H1 (cell line): ENCODE data around the gene ENKUR. TPM values are rescaled to one million over a fixed set of nuclear protein-coding genes. Genes with fewer than 3 reads are reported as not detected.

ENCODE experiments used
- BACH1 ChIP-seq: IDR thresholded peaks from 2 replicates; pipeline ENCODE4 v1.6.1; 2012; ENCODE audit warnings: low read length, improper control_type of control experiment
- CREB1 ChIP-seq: IDR thresholded peaks from 2 replicates; pipeline ENCODE4 v1.6.1; 2012; ENCODE audit warnings: inconsistent platforms
- CTBP2 ChIP-seq: IDR thresholded peaks from 2 replicates; pipeline ENCODE4 v1.7.0; 2011; ENCODE audit warnings: borderline replicate concordance, mild to moderate bottlenecking, moderate library complexity, mixed read lengths, low read length; ENCODE audit not compliant: insufficient read depth, insufficient read length
- EGR1 ChIP-seq: IDR thresholded peaks from 2 replicates; pipeline ENCODE4 v1.6.1; 2011; ENCODE audit warnings: low read depth, low read length, borderline replicate concordance
- HDAC2 ChIP-seq, 2 experiments: fragments of 300-600 bp in 1 of 2; sonication (generic) in 1 of 2; IDR thresholded peaks; 2 replicates each; pipeline ENCODE4 v1.6.1; 2011 to 2012; ENCODE audit warnings: low read depth in 2 of 2, low read length in 2 of 2, mild to moderate bottlenecking in 2 of 2, moderate library complexity in 2 of 2, borderline replicate concordance in 1 of 2, inconsistent platforms in 1 of 2
- MAX ChIP-seq: IDR thresholded peaks from 2 replicates; pipeline ENCODE4 v1.6.1; 2012; ENCODE audit warnings: inconsistent platforms
- NANOG ChIP-seq: IDR thresholded peaks from 2 replicates; pipeline ENCODE4 v1.6.1; 2011; ENCODE audit warnings: low read length, low read depth, mild to moderate bottlenecking, inconsistent platforms; ENCODE audit not compliant: insufficient read depth, poor library complexity, severe bottlenecking
- PHF8 ChIP-seq: fragments of 200-600 bp; sonication (generic); conservative IDR thresholded peaks from 2 replicates; pipeline ENCODE4 v1.7.1; 2012; ENCODE audit warnings: low read depth, mild to moderate bottlenecking, inconsistent platforms, low read length, moderate library complexity
- POLR2A ChIP-seq, 2 experiments: IDR thresholded peaks; 1 replicate in 1 of 2; 2 replicates in 1 of 2; pipeline ENCODE4 v1.6.1; 2011; ENCODE audit warnings: low read depth in 2 of 2, low read length in 2 of 2, mild to moderate bottlenecking in 2 of 2; ENCODE audit errors: control extremely low read depth in 1 of 2
- RBBP5 ChIP-seq: IDR thresholded peaks from 2 replicates; pipeline ENCODE4 v1.7.1; 2012; ENCODE audit warnings: low read depth, mild to moderate bottlenecking, inconsistent platforms, low read length, moderate library complexity, borderline replicate concordance
- RNF2 ChIP-seq: fragments of 200-900, 300-1000 bp; sonication (generic); IDR thresholded peaks from 2 replicates; pipeline ENCODE4 v1.7.1; 2016; ENCODE audit warnings: borderline replicate concordance, low read depth, mild to moderate bottlenecking, antibody characterized with exemption, low read length; ENCODE audit not compliant: poor library complexity, severe bottlenecking; ENCODE audit errors: missing control alignments
- SAP30 ChIP-seq: fragments of 300-600 bp; sonication (generic); IDR thresholded peaks from 2 replicates; pipeline ENCODE4 v1.7.1; 2012; ENCODE audit warnings: low read length, moderate library complexity, mild to moderate bottlenecking, inconsistent platforms; ENCODE audit not compliant: insufficient read depth, insufficient replicate concordance
- SP4 ChIP-seq: IDR thresholded peaks from 2 replicates; pipeline ENCODE4 v1.6.1; 2012; ENCODE audit warnings: low read length, inconsistent platforms
- TAF1 ChIP-seq: IDR thresholded peaks from 2 replicates; pipeline ENCODE4 v1.6.1; 2011; ENCODE audit warnings: mild to moderate bottlenecking, low read depth, low read length
- TAF7 ChIP-seq: optimal IDR thresholded peaks from 2 replicates; pipeline ENCODE3; 2011; ENCODE audit warnings: low read depth, mild to moderate bottlenecking, inconsistent platforms, low read length, moderate library complexity, borderline replicate concordance
- TBP ChIP-seq: IDR thresholded peaks from 2 replicates; pipeline ENCODE4 v1.6.1; 2011; ENCODE audit warnings: low read depth, low read length, improper control_type of control experiment
- TCF12 ChIP-seq: IDR thresholded peaks from 2 replicates; pipeline ENCODE4 v1.6.1; 2011; ENCODE audit warnings: low read depth, mild to moderate bottlenecking, low read length
- TEAD4 ChIP-seq: IDR thresholded peaks from 2 replicates; pipeline ENCODE4 v1.6.1; 2012; ENCODE audit warnings: low read depth, low read length, inconsistent platforms, mixed read lengths
- USF2 ChIP-seq: IDR thresholded peaks from 2 replicates; pipeline ENCODE4 v1.6.1; 2011; ENCODE audit warnings: low read length, improper control_type of control experiment
- ZNF274 ChIP-seq: IDR thresholded peaks from 2 replicates; pipeline ENCODE4 v1.7.0; 2012; ENCODE audit warnings: low read length, borderline replicate concordance; ENCODE audit errors: extremely low read depth
- polyA plus RNA-seq, 7 experiments: library from polyadenylated mRNA; depleted of rRNA in 3 of 7; stranded (reverse) in 5 of 7; unstranded in 2 of 7; fragments of >200 nt in 5 of 7; fragments of 200-250 nt in 2 of 7; gene quantifications; 1 replicate in 5 of 7; 2 replicates in 1 of 7; 4 replicates in 1 of 7; pipeline versions ENCODE4 v1.2.1 to v1.2.3, GENCODE V29; 2011 to 2013; ENCODE audit warnings: missing spikeins in 2 of 7, mixed read lengths in 2 of 7
- total RNA-seq: library from RNA; stranded (reverse); fragmentation: NEBNext Ultra II Directional; extraction: Animal tissue kit (Norgen Biotek cat#: 25700); gene quantifications from 2 replicates; pipeline ENCODE4 v1.2.1, GENCODE V29; 2021
- TF ChIP-seq, protein P1 (sequence below): IDR thresholded peaks from 2 replicates; pipeline ENCODE4 v1.6.1; 2012; ENCODE audit warnings: inconsistent platforms

The ENKUR gene
- total and polyA plus RNA-seq, 2 of the 8 experiments (the other 6 are each of a cell fraction or from before 2014, with no cell fraction given), result not detected

DNA sequence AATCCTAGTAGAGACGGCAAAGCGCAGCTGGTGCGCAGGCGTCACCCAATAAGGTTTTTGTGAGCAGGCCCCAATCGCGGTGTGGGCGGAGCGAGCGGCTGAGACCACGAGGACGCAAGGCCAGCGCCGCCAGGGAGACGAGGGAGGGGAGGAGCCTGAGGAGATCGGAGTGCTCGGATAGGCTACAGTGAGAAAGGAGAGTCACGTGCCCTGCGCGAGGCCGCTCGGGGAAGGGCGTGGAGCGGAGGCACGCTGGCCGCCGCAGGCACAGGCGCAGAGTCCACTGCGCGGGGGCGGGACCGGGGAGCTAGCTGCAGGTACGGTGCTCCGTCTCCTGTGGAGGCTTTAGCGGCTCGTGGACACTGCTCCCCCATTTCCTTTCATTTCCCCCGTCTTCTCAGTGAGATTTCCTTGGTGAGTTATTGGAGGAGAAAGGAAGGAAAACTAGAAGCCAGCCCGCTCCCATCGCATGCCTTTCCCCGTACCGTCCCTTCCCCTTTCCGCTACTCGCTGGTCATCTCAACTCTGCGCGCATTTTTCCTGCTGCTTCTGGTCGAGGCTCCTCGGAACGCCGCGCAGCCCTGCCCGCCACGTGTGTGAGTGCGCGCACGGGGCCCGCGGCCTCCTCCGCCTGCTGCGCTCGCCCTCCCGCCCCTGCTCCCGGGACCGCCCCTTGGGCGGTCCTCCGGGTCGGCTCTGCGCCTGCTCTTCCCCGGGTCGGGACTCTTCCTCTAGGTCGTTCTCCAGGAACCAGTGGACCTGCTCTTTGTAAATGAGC, 607 bp upstream of the ENKUR start, which contains the start of gene THNSL1 (continued):
- TF ChIP-seq NANOG (no peak), TAF7 (peak; percentile 60), MAX (peak; percentile 92), BACH1 (peak; percentile 60; the same call in 1 of the 2 replicates), USF2 (peak; percentile 94), TBP (peak; percentile 62), SAP30 (no peak), TEAD4 (0 out of 2 replicates have a peak, but pooled peaks have one; percentile 47), EGR1 (peak; percentile 86; the same call in 1 of the 2 replicates), SP4 (peak; percentile 24; the same call in 1 of the 2 replicates), CREB1 (peak; percentile 40; the same call in 1 of the 2 replicates), TCF12 (no peak), PHF8 (peak; percentile 79), TAF1 (peak; percentile 78), RBBP5 (peak; percentile 84), HDAC2 (IDR thresholded peaks at IDR 0.05; ENCODE audit: borderline replicate concordance in 1 of 2, low read depth in 2 of 2, low read length in 2 of 2) (peak in 1 of 2 experiments; percentile 92; a peak in 2 of 4 replicates), CTBP2 (no peak), ZNF274 (no peak), POLR2A (IDR thresholded peaks at IDR 0.05; ENCODE audit: control extremely low read depth in 1 of 2, low read depth in 2 of 2, low read length in 2 of 2) (peak; percentile 83 to 99), RNF2 (no peak)
- TF ChIP-seq, protein P1, sequence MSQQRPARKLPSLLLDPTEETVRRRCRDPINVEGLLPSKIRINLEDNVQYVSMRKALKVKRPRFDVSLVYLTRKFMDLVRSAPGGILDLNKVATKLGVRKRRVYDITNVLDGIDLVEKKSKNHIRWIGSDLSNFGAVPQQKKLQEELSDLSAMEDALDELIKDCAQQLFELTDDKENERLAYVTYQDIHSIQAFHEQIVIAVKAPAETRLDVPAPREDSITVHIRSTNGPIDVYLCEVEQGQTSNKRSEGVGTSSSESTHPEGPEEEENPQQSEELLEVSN, result peak; percentile 91
